AG09319 (cell line): Measurements from ENCODE around the gene ZNF341.

ENCODE experiments used
- DNase-seq: peaks from one replicate; pipeline ENCODE4 v3.0.0-alpha.2; 2010; ENCODE audit warnings: low read depth; ENCODE audit errors: extremely low read depth
- CTCF ChIP-seq: IDR thresholded peaks from 2 replicates; pipeline ENCODE4 v1.5.1; 2011; ENCODE audit warnings: low read depth, mild to moderate bottlenecking, inconsistent platforms, low read length, moderate library complexity

Gene ZNF341

DNA sequence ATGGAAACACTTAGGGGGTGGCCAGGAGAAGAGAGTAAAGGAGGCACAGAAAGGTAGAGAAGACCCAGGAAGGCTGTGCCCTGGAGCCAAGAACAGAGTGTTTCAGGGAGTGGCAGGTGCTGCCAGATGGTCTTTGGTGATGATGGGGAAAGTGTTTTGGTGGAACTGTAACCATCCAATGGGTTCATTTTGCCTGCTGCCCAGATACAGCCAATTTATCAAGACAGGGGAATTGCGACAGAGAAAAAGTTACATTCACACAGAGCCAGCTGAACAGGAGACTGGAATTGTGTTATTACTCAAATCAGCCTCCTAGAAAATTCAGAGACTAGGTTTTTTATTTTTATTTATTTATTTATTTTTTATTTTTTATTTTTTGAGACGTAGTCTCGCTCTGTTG, 5.2 kb downstream of the ZNF341 start:
- TF ChIP-seq CTCF, result no peak
- no peak for DNase-seq

- no peak for DNase-seq
- no peak for TF ChIP-seq CTCF
Observed at GRCh38 chr20:33739493-33739892, 7.7 kb downstream of the ZNF341 start.

DNA sequence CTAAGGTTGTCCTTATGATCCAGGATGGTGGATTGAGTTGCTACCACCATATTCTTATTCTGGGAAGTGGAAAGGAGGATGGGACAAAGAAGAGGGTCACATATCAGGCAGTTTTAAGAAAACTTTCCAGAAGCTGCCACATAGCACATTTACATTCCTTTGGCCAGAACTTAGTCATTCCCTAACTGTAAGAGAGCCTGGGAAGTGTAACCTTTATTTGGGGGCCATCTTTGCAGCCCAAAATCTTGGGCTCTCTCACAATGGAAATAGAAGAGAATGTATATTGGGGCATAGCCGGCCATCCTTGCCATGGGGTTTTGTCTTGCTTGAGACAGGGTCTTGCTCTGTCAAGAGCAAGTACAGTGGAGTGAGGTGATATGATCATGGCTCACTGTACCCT, 8.4 kb downstream of the ZNF341 start:
- DNase-seq, result no peak

GRCh38 chr20:33744181-33744580, 12.4 kb downstream of the ZNF341 start:
- no peak for DNase-seq
- no peak for TF ChIP-seq CTCF

More for the DNA sequence above, 8.4 kb downstream of the ZNF341 start:
- TF ChIP-seq CTCF, result no peak

DNA sequence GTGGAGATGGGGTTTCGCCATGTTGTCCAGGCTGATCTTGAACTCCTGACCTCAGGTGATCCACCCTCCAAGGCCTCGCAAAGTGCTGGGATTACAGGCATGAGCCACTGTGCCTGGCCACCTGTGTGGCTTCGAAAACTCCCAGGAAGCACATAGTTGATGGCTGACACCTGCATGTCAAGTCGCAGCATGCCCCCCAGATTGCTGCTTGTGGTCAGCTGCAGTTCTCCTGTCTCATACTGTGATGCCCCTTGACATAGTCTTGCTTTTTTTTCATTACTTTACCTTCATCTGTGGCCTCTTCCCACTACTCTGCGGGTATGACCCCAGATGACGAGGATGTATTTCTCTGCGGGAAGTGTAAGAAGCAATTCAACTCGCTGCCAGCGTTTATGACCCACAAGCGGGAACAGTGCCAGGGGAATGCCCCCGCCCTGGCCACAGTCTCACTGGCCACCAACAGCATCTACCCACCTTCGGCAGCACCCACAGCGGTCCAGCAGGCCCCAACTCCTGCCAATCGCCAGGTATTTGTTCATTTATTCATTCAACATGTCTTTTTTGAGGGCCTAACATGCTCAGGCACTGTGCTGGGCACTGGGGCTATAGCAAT, 13.1 kb downstream of the ZNF341 start:
- TF ChIP-seq CTCF, result no peak
- no peak for DNase-seq

DNA sequence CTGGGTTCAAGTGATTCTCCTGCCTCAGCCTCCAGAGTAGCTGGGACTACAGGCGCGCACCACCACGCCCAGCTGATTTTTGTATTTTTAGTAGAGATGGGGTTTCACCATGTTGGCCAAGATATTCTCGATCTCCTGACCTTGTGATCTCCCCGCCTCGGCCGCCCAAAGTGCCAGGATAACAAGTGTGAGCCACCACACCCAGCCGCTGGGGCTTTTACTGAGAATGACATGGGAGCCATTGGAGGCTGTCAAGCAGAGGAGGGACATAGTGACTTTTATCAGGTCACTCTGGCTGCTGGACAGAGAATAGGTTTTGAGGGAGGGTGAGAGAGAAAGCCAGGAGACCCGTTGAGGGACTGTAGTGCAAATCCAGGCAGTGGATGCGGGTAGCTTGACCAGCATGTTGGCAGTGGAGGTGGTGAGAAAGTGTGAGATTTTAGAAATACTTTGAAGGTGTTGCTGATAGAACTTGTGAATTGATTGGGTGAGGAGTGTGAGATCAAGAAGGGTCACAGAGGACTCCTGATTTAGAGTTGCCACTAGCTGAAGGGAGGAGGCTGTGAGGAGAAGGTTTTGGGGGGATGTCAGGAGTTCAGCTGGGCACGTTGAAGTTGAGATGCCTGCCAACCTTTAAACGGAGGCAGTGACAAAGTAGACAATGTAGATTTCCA, 14.7 kb downstream of the ZNF341 start:
- no peak for DNase-seq
- TF ChIP-seq CTCF, result no peak

GRCh38 chr20:33751775-33752174, 20.0 kb downstream of the ZNF341 start:
- no peak for TF ChIP-seq CTCF
- no peak for DNase-seq
